H7 (cell line): ENCODE results near the gene NPAS3. TPM values are rescaled to one million over a fixed set of nuclear protein-coding genes. Genes with fewer than 3 reads are reported as not detected.
A peak's percentile ranks its signal among the peaks of the same experiment; 100 is the strongest.

Experiments
- DNase-seq: peaks from one replicate; pipeline ENCODE4 v3.0.0; 2012
- H3K27me3 ChIP-seq: 2 replicates; pipeline ENCODE4 v1.6.0; 2011; ENCODE audit warnings: mild to moderate bottlenecking, low read length; ENCODE audit not compliant: control insufficient read depth, insufficient read depth
- H3K36me3 ChIP-seq: replicated peaks from 2 replicates; pipeline ENCODE4 v1.5.1; 2011; ENCODE audit warnings: low read length; ENCODE audit not compliant: control insufficient read depth, insufficient read depth
- H3K4me3 ChIP-seq: 2 replicates; pipeline ENCODE4 v1.5.1; 2011; ENCODE audit warnings: low read depth, mild to moderate bottlenecking, control low read depth, low read length, moderate library complexity; ENCODE audit not compliant: insufficient read depth
- total RNA-seq: library from RNA; depleted of rRNA; stranded (reverse); fragments of >200 nt; shearing (Covaris generic); gene quantifications from 2 replicates; pipeline ENCODE4 v1.2.3, GENCODE V29; 2014

The NPAS3 gene
- total RNA-seq, 1 experiment from 2014 or later: 4.3 TPM

DNA sequence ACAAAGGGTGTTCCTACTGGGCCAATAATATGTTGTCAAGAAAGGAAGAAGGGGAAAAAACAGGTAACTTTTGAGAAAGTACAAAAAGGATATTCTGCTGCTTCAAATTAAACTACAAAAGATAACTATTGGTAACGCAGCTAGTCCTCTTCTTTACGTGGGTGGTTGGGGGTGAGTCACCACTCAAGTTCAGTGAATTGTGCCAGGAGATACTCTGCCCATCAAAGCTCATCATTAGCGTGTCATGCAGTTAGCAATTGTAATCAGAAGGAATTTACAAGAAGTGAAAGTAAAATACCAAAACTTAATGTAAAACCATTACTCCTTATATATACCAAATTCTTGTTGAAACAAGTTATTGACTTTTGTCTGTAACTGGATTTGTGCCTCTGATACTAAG is 342.0 kb downstream of the NPAS3 start:
- Histone ChIP-seq H3K27me3 (no peaks in the 10 kb centered on the region), H3K36me3 (no peaks in the 10 kb centered on the region), H3K4me3 (no peak overlapping the region)
- no peak for DNase-seq

DNA sequence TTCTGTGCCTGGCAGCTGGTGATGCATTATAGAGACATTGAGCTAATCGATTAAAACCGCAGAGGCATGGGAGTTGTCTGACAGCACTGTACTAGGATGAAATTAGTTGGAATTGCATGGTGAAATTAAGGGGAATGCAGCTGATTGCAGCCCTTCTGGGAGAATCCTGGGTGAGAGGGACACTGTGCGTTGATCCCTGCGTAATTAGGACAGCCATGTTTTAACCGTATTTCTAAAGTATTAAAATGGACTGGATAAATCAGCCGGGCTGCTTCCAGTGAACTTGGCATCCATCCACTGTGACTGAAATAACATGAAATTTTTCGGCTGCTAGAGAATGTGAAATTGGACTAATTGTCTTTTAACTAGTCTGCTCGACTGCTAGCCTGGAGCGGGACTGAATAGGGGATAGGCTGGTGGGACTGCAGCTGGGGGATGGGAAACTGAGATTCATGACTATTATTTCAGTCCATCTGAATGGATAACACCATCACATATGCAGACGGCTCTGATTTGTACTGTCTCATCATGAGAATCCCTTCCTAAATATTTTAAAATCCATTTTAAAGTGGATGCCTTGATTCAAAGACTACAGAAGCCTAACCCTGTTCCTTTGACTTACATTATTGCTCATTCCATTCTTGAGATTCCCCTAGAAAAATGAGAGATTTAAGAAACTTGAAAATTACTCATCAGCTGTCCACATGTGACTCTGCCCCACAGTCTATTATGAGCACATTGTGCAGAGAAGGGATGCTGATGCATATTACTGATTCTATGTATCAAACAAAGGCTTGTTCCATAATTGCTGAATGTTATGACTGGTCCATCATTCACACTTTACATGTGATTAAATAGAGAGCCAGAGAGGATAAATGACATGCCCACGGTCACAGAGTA is 343.9 kb downstream of the NPAS3 start:
- H3K36me3 ChIP-seq: no peaks in the 10 kb centered on the region
- no peak for DNase-seq
- no peaks in the 10 kb centered on the region for H3K27me3 ChIP-seq
- H3K4me3 ChIP-seq: no peak overlapping the region

DNA sequence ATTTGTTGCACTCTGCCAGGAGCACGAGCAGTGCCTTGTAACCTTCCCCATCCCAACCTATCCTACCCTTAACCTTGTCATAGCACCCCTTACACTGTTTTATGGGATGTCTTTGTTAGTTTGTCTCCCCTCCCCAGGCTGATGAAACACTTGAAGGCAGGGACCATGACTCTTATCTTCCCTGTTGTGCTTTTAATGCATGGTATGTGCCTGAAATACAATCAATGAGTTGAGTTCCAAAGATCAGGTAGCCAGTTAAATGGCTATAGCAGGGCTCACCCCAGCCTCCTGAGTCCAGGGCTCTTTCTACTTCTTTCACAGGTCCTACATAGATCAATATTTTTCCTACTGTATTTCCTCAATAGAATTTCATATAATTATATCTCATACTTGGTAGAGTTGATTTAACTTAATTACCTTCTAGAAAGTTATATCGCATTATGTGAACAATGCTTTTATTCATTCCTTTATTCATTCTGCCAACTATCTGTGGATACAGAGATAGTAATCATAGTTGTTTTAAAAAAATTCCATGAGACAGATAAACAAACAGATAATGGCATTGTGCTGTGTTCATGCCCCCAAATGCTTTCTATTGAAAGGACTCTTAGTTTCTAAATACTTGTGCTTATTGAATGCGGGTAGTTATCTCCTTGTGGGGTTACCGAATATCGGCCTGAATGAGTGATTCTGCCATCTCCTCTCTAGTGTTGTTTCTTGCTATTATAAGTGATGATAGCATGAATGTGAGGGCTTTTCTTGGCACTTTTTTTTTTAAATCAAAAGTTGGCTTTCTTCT is 347.4 kb downstream of the NPAS3 start:
- Histone ChIP-seq H3K4me3 (no peak overlapping the region), H3K27me3 (no peaks in the 10 kb centered on the region), H3K36me3 (no peaks in the 10 kb centered on the region)
- DNase-seq: no peak

DNA sequence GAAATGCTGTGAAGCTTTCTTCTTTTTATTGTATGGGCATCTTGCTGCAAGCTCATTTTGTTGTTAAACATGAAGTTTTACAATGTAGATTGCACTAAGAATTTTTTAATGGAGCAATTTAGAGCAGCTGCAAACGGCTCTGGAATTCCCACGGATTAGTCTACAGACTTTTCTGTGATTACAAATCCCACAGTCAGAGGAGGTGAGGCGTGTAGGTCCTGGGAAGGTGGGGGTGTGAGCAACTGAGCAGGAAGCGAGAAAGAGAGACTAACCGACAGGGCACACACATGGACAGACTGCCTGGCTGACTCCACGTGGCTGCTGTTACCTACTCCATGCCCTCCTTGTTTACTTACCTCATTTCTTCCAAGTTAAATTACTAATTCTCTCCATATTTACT is 348.5 kb downstream of the NPAS3 start:
- Histone ChIP-seq H3K27me3 (no peaks in the 10 kb centered on the region), H3K4me3 (no peak overlapping the region), H3K36me3 (no peaks in the 10 kb centered on the region)
- DNase-seq: no peak

DNA sequence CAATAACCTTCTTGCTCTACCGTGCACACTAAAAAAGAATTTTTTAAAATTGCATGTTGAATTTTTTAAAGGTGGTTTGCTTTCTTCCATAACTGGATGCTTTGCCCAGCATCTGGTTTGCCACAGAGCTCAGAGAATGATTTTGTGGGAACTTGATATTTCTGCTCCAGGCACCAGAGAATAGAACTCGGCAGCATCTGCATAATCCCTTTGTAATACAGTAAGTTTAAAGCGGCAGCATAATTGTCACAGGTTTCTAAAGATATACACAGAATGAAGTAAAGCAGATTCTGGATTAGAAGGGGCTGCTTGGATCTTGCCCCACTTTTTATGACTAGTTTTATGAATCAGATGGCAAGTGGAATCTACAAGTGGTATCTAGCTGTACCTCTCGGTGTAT is 352.0 kb downstream of the NPAS3 start:
- Histone ChIP-seq H3K36me3 (no peaks in the 10 kb centered on the region), H3K4me3 (no peak overlapping the region), H3K27me3 (no peaks in the 10 kb centered on the region)
- no peak for DNase-seq

DNA sequence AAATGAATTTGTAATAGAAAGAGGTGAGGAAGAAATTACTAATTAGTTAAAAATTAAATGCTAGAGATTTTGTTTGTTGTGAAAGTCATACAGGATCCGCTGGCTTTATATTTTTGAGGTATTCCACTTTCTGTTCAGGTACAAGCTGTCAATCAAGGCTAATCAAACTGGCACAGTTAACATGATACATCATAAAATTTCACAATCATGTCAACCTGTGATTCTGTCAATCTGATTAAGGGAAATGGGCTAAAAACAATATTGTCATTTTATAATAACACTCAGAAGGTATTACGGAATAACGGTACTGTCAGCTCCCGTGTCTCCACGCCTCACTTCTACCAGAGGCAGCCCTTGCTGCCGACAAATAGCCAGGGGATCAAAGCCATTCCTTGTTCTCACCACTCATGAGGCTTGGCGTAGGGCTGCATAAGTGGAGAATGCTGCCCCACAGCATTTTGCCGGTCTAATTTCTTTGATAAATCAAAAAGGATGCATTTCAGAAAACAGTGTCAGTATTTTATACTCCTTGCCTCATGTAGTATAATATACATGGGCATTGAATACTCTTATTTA is 352.9 kb downstream of the NPAS3 start:
- Histone ChIP-seq H3K36me3 (no peaks in the 10 kb centered on the region), H3K4me3 (no peak overlapping the region), H3K27me3 (no peaks in the 10 kb centered on the region)
- DNase-seq: no peak

DNA sequence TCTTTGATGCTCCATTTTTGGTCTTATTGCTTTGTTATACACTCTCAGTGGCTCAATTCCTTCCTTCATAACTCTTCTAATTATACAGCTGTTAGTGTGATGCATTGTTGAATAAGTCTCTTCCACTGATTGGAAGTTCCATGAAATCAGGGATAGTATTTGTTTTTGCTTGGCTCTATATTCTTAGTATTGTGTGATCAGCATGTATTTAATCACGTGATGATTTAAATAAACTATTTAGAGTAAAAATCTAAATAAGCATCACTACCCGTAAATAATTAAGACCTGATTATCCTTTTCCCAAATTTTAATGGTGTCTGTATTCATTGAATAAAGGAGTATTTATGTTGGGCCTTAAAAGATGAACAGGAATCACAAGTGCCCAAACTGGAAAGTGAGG is 355.7 kb downstream of the NPAS3 start:
- Histone ChIP-seq H3K4me3 (no peak overlapping the region), H3K36me3 (no peaks in the 10 kb centered on the region), H3K27me3 (no peaks in the 10 kb centered on the region)
- no peak for DNase-seq

DNA sequence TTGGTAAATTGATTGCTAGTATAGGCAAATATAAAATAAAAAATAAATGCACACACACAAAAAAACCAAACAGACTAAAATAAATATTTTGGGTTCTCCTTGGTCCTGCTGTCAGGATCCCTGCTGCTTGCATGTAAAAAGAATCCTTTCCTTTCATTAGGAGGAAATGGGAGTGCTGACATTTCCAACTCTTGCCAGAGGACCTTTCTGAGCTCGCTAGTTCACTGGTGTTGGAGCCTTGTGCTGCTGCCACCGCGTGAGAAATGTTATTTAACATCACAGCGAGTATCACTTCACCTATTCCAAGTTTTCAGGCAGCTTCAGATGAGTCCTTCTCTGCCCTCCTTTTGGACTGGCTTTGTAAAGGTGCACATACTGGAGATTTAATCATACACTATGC is 358.9 kb downstream of the NPAS3 start:
- DNase-seq: peak; percentile 7
- Histone ChIP-seq H3K4me3 (no peak overlapping the region), H3K36me3 (no peaks in the 10 kb centered on the region), H3K27me3 (no peaks in the 10 kb centered on the region)

DNA sequence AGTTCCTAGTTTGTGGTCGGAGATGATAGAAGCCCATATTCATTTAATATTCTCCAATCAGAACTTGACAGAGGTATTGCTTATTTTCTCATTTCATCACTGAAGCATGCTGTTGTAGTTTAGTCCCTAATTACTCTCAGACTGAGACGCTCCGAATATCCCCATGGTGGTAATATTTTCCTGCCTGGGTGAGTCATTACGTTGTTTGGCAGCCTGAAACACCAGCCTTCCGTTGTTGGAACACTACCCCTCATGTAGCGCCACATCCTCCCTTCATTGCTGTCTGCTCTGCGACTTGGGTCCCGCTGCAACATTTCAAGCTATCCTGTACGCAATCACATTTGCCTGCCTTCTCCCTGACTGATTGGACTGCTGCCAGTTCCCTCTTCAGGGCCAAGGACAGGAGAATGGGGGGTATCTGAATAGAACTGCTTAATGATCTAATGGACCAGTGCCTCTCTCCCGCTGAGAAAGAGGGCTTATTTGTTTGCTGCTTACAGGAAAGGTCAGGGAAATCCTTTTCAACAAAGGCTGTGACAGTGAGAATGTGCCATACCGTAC is 369.1 kb downstream of the NPAS3 start:
- Histone ChIP-seq H3K36me3 (no peaks in the 10 kb centered on the region), H3K4me3 (no peak overlapping the region), H3K27me3 (no peaks in the 10 kb centered on the region)
- no peak for DNase-seq

DNA sequence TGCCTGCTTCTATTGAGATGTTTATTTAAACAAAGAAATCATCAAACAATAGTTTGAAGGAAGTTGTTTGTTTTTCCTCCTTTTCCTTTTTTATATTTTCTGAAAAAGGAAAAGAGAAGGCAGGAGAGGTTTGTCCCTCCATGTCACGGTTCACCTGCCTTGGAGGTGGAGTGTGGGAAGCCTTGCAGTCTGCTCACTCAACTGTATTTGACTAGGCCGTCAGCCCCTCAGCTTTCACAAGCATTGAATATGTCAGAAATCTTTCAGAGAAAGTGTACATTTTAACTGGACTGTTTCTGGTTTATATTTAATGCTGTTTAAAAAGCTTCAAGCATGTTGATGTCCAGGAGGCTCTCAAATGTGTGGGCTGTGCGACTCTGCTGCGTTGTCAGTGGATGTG is 370.4 kb downstream of the NPAS3 start:
- no peak for DNase-seq
- Histone ChIP-seq H3K4me3 (no peak overlapping the region), H3K36me3 (no peaks in the 10 kb centered on the region)

DNA sequence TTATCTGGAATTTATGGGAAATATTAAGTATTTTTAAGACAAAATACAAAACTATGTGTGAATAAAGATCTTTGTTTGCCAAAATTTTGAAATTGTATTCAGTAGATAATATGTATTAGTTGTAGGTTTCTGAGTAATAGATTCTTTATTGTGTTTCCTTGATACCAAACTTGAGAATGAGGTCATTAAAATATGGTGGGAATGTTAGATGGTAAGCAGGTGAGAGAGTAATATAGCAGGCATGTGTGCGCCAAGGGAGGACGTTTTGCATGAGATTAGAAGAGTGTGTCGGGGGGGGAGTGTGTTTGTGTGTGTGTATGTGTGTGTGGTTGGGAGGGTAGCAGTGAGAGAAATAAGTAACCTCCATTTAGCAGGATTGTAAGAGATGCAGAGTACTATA is 376.5 kb downstream of the NPAS3 start:
- no peak overlapping the region for H3K4me3 ChIP-seq
- H3K27me3 ChIP-seq: no peaks in the 10 kb centered on the region
- H3K36me3 ChIP-seq: no peaks in the 10 kb centered on the region
- no peak for DNase-seq

More for the DNA sequence above, 370.4 kb downstream of the NPAS3 start:
- H3K27me3 ChIP-seq: no peaks in the 10 kb centered on the region

DNA sequence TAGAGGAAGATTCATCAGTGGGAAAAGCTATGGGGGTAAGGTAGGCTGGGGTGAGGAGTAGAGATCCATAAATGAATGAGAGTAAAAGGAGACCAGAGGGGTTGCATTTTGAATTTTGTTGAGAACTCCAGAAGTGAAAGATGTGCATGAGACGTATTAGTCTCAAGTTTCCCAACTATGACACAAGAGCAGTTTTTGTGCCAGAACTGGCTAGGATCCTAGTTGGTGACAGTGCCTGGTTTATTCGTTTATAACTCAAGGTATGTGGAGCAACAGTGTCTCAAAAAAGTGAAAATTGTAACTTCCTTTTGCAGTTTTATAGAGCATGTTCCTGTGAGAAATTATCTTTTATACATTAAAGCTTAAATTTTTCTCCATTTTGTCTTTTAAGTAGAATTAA is 377.0 kb downstream of the NPAS3 start:
- DNase-seq: no peak
- Histone ChIP-seq H3K27me3 (no peaks in the 10 kb centered on the region), H3K36me3 (no peaks in the 10 kb centered on the region), H3K4me3 (no peak overlapping the region)

DNA sequence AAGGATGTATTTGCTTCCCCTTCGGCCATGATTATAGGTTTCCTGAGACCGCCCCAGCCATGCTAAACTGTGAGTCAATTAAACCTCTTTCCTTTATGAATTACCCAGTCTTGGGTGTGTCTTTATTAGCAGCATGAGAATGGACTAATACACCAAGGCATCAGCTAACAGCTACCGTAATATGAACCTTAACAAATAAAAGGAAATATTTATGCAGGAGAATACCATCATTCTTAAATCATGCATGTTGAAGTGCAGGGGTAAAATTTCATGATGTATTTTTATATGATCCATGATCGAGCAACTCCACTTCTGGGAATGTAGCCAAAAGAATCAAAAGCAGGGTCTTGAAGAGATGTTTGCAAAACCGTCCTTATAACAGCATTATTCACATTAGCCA is 379.0 kb downstream of the NPAS3 start:
- Histone ChIP-seq H3K36me3 (no peaks in the 10 kb centered on the region), H3K27me3 (no peaks in the 10 kb centered on the region), H3K4me3 (no peak overlapping the region)
- DNase-seq: no peak

DNA sequence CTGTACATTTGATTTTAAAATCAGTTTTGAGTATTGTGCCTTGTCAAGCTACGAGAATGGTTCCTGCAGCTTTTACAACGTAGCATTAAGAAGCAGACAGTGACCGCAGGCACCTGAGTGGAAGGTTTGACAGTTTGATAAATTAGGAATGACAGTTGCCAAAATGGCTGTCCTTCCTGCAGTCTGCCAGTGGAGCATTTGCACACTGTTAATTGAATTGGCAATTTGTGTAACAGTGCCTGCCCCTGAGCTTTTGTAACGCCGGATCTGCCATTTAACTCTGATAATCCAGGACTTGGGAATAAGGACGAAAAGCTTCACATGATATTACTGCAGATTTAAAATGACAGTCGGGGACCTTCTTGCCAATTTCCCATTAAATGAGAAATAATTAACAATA is 385.3 kb downstream of the NPAS3 start:
- H3K36me3 ChIP-seq: no peaks in the 10 kb centered on the region
- no peaks in the 10 kb centered on the region for H3K27me3 ChIP-seq
- DNase-seq: no peak
- H3K4me3 ChIP-seq: no peak overlapping the region
